Activated CD8-positive, alpha-beta memory T cell treated with anti-CD3 and anti-CD28 coated beads for 48 hours (primary cell): ENCODE data around the gene TUG1.

ENCODE experiments used
- DNase-seq, 3 experiments: peaks; one replicate each; pipeline ENCODE4 v3.0.0-alpha.2; 2020; ENCODE audit warnings: low read depth in 2 of 3, low spot score in 2 of 3

TUG1 gene

GRCh38 chr22:30998329-30998728 is 29.3 kb downstream of the TUG1 start:
- DNase-seq, result no peak

GRCh38 chr22:31001124-31001770 is 32.2 kb downstream of the TUG1 start:
- DNase-seq, result no peak

DNA sequence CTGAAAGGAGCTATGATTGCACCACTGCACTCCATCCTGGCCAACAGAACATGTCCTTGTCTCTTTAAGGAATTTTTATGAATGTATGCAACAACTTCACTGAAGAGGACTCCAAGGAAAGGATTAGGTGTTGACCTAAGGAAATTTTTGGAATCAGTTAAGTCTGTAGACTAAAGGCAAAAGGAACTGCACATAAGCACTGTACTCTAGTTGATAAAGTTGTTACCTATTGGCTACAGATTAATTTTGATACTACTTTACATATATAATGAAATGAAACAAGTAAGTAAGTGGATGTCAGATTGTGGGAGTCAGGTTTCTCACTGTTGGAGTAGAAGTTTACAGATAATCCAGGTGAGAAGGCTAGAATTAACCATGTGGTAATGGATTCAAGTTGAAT is 36.5 kb downstream of the TUG1 start:
- DNase-seq, result no peak

- no peak for DNase-seq
These were observed 50.3 kb downstream of the TUG1 start for GRCh38 chr22:31019191-31019930.

DNA sequence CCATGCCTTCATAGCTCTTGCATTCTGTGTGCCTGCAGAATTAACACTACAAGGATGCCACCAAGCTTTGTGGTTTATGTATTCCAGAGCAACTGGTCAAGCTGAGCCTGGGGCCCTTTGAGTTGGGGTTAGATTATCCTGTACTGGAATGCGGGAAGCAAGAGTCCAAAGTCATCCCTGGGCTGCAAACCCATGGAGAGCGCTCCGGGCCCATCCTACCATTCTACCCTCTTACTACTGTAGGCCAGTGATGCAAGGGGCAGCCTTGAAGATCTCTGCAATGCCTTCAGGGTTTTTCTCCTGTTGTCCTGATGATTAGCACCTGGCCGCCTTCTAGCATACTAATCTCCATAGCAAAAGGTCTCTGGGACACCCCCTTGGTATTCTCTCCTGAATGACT is 51.3 kb downstream of the TUG1 start:
- DNase-seq, result no peak

DNA sequence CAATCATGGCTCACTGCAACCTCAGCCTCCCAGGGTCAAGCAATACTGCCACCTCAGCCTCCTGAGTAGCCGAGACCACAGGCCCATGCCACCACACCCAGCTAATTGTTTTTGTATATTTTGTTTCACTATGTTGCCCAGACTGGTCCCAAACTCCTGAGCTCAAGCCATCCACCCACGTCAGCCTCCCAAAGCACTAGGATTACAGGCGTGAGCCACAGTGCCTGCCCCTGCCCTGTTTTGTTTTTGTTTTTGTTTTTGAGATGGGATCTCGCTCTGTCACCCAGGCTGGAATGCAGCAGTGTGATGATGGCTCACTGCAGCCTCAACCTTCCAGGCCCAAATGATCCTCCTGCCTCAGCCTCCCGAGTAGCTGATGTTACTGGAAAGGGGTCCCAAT is 53.5 kb downstream of the TUG1 start:
- DNase-seq, result no peak
